K562 (cell line): ENCODE results near the gene C2. TPM values are rescaled to one million over a fixed set of nuclear protein-coding genes. Genes with fewer than 3 reads are reported as not detected.

Experiments used
- ATAC-seq: fragments of 200-7000 bp; cut with Tn5 transposase; 3 replicates; pipeline ENCODE4 v1.9.1; 2020; ENCODE audit warnings: moderate library complexity
- BruUV-seq: library from RNA; stranded (reverse); fragments of 400-500 nt; replicated peaks from 2 replicates; lab custom pipeline; 2021; lab: Mats Ljungman, UMichigan
- CTCF ChIA-PET: fragments of 300-600 bp; formaldehyde crosslinking; extraction: SDS; loops from one replicate; lab custom pipeline; 2021; ENCODE audit warnings: low intra/inter-chr PET ratio; lab: Yijun Ruan, JAX
- POLR2A ChIA-PET: fragments of 300-600, 350-650 bp; sonication (Branson Sonifier 250); formaldehyde crosslinking; extraction: SDS; loops from one replicate; lab custom pipeline; 2021; ENCODE audit warnings: antibody characterized with exemption, inconsistent platforms; lab: Yijun Ruan, JAX
- DNase-seq, 4 experiments: peaks; one replicate each; pipeline versions ENCODE4 v3.0.0 to v3.0.0-alpha.2; 2011 to 2018; ENCODE audit warnings: low spot score in 3 of 4, mixed read lengths in 3 of 4; ENCODE audit errors: extremely low read depth in 1 of 4
- FAIRE-seq: peaks from 2 replicates; lab custom pipeline; 2011; peaks lifted over from hg19 to GRCh38; lab: Jason Lieb, UNC
- H2AFZ ChIP-seq: 2 replicates; pipeline ENCODE4 v1.6.0; 2011; ENCODE audit warnings: low read depth, low read length, control low read depth, inconsistent platforms
- H3K27ac ChIP-seq: fragments of 200-600 bp; 3 replicates; pipeline ENCODE4 v1.8.0; 2011; ENCODE audit warnings: low read depth, mild to moderate bottlenecking, control low read depth, inconsistent platforms, low read length, moderate library complexity, mixed read lengths; ENCODE audit errors: extremely low read depth
- H3K27me3 ChIP-seq, 2 experiments: fragments of 300-600 bp in 1 of 2; 2 replicates in 1 of 2; 3 replicates in 1 of 2; pipeline versions ENCODE4 v1.6.0 to v1.8.0; 2011; ENCODE audit warnings: inconsistent platforms in 2 of 2, low read length in 2 of 2, mild to moderate bottlenecking in 1 of 2, mixed read lengths in 1 of 2, moderate library complexity in 1 of 2; ENCODE audit not compliant: control insufficient read depth in 2 of 2, insufficient read depth in 2 of 2
- H3K36me3 ChIP-seq: fragments of 300-600 bp; 3 replicates; pipeline ENCODE4 v1.8.0; 2011; ENCODE audit warnings: mild to moderate bottlenecking, low read length, inconsistent platforms; ENCODE audit not compliant: control insufficient read depth, insufficient read depth
- H3K4me1 ChIP-seq, 2 experiments: fragments of 200-600 bp in 1 of 2; replicated peaks in 1 of 2; 2 replicates in 1 of 2; 3 replicates in 1 of 2; pipeline versions ENCODE4 v1.5.1 to v1.8.0; 2011; ENCODE audit warnings: inconsistent platforms in 2 of 2, low read length in 2 of 2, mild to moderate bottlenecking in 1 of 2, mixed read lengths in 1 of 2, moderate library complexity in 1 of 2; ENCODE audit not compliant: control insufficient read depth in 2 of 2, insufficient read depth in 2 of 2
- H3K4me2 ChIP-seq: 2 replicates; pipeline ENCODE4 v1.6.1; 2011; ENCODE audit warnings: low read length, control low read depth, inconsistent platforms, mixed read lengths; ENCODE audit not compliant: insufficient read depth
- H3K4me3 ChIP-seq: fragments of 200-600 bp; sonication (generic), shearing (Covaris generic); 2 replicates; pipeline ENCODE4 v1.5.1; 2016; ENCODE audit warnings: control low read depth, inconsistent platforms
- H3K79me2 ChIP-seq: fragments of 200-600 bp; 3 replicates; pipeline ENCODE4 v1.8.0; 2011; ENCODE audit warnings: low read length, inconsistent platforms; ENCODE audit not compliant: control insufficient read depth, insufficient read depth
- H3K9ac ChIP-seq, 2 experiments: 2 replicates each; pipeline versions ENCODE4 v1.6.0 to v1.6.1; 2011; ENCODE audit warnings: low read depth in 2 of 2, low read length in 2 of 2, control low read depth in 1 of 2, inconsistent platforms in 1 of 2, mild to moderate bottlenecking in 1 of 2, mixed read lengths in 1 of 2; ENCODE audit not compliant: insufficient read depth in 1 of 2
- H3K9me1 ChIP-seq: one replicate; pipeline ENCODE4 v1.6.0; 2011; ENCODE audit warnings: inconsistent platforms, mild to moderate bottlenecking, low read length, moderate library complexity; ENCODE audit not compliant: control insufficient read depth, insufficient read depth
- H3K9me3 ChIP-seq: replicated peaks from 2 replicates; pipeline ENCODE4 v1.5.1; 2011; ENCODE audit warnings: low read depth, low read length, inconsistent platforms; ENCODE audit not compliant: control insufficient read depth, insufficient read depth
- H4K20me1 ChIP-seq: replicated peaks from 2 replicates; pipeline ENCODE4 v1.6.1; 2011; ENCODE audit warnings: low read length, inconsistent platforms, mixed read lengths; ENCODE audit not compliant: control insufficient read depth, insufficient read depth
- HEY1 ChIP-seq: fragments of 250-450 bp; sonication (Bioruptor Pico); IDR thresholded peaks from 2 replicates; pipeline ENCODE4 v1.5.0; 2020; ENCODE audit warnings: mild to moderate bottlenecking, moderate library complexity, borderline replicate concordance
- POLR2G ChIP-seq: fragments of 200-400 bp; formaldehyde crosslinking; IDR thresholded peaks from 2 replicates; pipeline ENCODE4 v1.6.1; 2017; ENCODE audit warnings: low read depth, mild to moderate bottlenecking, antibody characterized with exemption, low read length, moderate library complexity
- ZNF324 ChIP-seq: fragments of 250-450 bp; sonication (Bioruptor Pico); IDR thresholded peaks from 2 replicates; pipeline ENCODE4 v1.4.0; 2020; ENCODE audit warnings: mild to moderate bottlenecking
- ZNF57 ChIP-seq: fragments of 450-650 bp; formaldehyde crosslinking; IDR thresholded peaks from 2 replicates; pipeline ENCODE4 v1.4.0; 2020; ENCODE audit warnings: mild to moderate bottlenecking, moderate library complexity
- ZNF639 ChIP-seq, 2 experiments: fragments of 200-800 bp in 1 of 2; sonication (Bioruptor generic) in 1 of 2; sonication (generic) in 1 of 2; formaldehyde crosslinking in 1 of 2; IDR thresholded peaks in 1 of 2; conservative IDR thresholded peaks in 1 of 2; 2 replicates each; pipeline versions ENCODE4 v1.5.0 to v1.6.1; 2016 to 2020; ENCODE audit warnings: missing compliant biosample characterization in 1 of 2, missing genetic modification characterization in 1 of 2, missing genetic modification reagents in 1 of 2
- WGBS: fragments of 100-300 bp; shearing (Covaris generic); methylation state at CpG from one replicate; pipeline ENCODE4 v1.1.6; 2016; ENCODE audit warnings: low coverage, mixed read lengths; ENCODE audit not compliant: insufficient coverage; ENCODE audit errors: missing lambda C conversion rate; 5-methylcytosine and 5-hydroxymethylcytosine counted together
- in situ Hi-C: fragments of 300-500 bp; cut with MboI; formaldehyde crosslinking; loops from 4 replicates; pipeline ENCODE4 v1.15.0; 2018; ENCODE audit warnings: inconsistent platforms, mixed read lengths
- intact Hi-C: fragments of 100-400 bp; cut with micrococcal nuclease; formaldehyde crosslinking; loops from 2 replicates; pipeline ENCODE4 v1.14.2; 2022
- polyA plus RNA-seq, 8 experiments: library from polyadenylated mRNA; depleted of rRNA in 4 of 8; stranded (reverse) in 5 of 8; unstranded in 3 of 8; fragments of >200 nt; fragmentation: Nextera tagmentation in 2 of 8; fragmentation: Illumina TruSeq in 1 of 8; extraction: Ambion mirVana in 2 of 8; extraction: Trizol in 1 of 8; gene quantifications; 2 replicates each; pipeline versions ENCODE4 v1.2.1 to v1.2.3, GENCODE V29; 2011 to 2014; ENCODE audit warnings: inconsistent platforms in 1 of 8, missing spikeins in 1 of 8
- total RNA-seq, 7 experiments: library from RNA; depleted of rRNA in 6 of 7; stranded (reverse); fragments of >200 nt in 6 of 7; fragmentation: Illumina TruSeq in 2 of 7; extraction: Trizol in 2 of 7; gene quantifications; 2 replicates each; pipeline versions ENCODE4 v1.2.1 to v1.2.3, GENCODE V29; 2011 to 2021; ENCODE audit warnings: low replicate concordance in 1 of 7

Gene C2
- total and polyA plus RNA-seq, 9 of the 15 experiments (the other 6 are each of a cell fraction or from before 2014, with no cell fraction given) = 0.05 to 1.1 (median 0.39) TPM; not detected in 1

GRCh38 chr6:31878222-31878621 is 49.3 kb upstream of the C2 start (continued):
- no peak for TF ChIP-seq HEY1 (CRISPR knock-in tag)
- no peak; a peak in 1 of 4 replicates for TF ChIP-seq ZNF639 (CRISPR knock-in tag; conservative IDR thresholded peaks at IDR 0.05 in 1 of 2, IDR thresholded peaks at IDR 0.05 in 1 of 2)
- no peak for TF ChIP-seq ZNF57 (CRISPR knock-in tag)

- Histone ChIP-seq H3K27me3 (no peaks in the 10 kb centered on the region), H3K9me1 (no peaks in the 10 kb centered on the region), H3K27ac (no peak within 1 kb of the TSS), H4K20me1 (no peaks in the 10 kb centered on the region), H3K79me2 (no peaks in the 10 kb centered on the region), H3K4me3 (no peak within 1 kb of the TSS), H2AFZ (peak within 1 kb of the TSS; percentile 71; the same call in 1 of the 2 replicates), H3K4me1 (peaks cover 0 to 31% of the 10 kb centered on the region in 2 experiments; a peak in 3 of 5 replicates), H3K9me3 (no peaks in the 10 kb centered on the region), H3K36me3 (peaks cover 41% of the 10 kb centered on the region; the same call in 2 of the 3 replicates), H3K9ac (peak within 1 kb of the TSS in 1 of 2 experiments; percentile 80; a peak in 2 of 4 replicates), H3K4me2 (no peak within 1 kb of the TSS)
- no TSS peak for BruUV-seq
- peak in 2 of 4 experiments; percentile 39 to 47 for DNase-seq
- intact Hi-C loops = no loop called here
- ChIA-PET POLR2A (no interaction called here), CTCF (no interaction called here)
- ATAC-seq = no peak
- 64% methylated on average over 8 of the region's 18 CpGs for WGBS
- no peak for FAIRE-seq
- in situ Hi-C loops = no loop called here
- no peak for TF ChIP-seq ZNF324 (CRISPR knock-in tag)
- TF ChIP-seq POLR2G = peak; percentile 53
Observed at GRCh38 chr6:31878726-31879125, 48.8 kb upstream of the C2 start, which contains the start of gene SLC44A4. Gene SLC44A4 (minus strand): TSS chr6:31878997. CDS start chr6:31878980, 17 bp downstream.
